IPS DF 6.9 (cell line): Measurements from ENCODE around the gene WIPF2.

Experiments
- DNase-seq: peaks from one replicate; pipeline ENCODE4 v3.0.0-alpha.2; 2013; ENCODE audit warnings: low read depth, low spot score
- H3K27ac ChIP-seq: one replicate; pipeline ENCODE4 v1.5.1; 2013; ENCODE audit warnings: low read length, control low read depth
- H3K27me3 ChIP-seq: 2 replicates; pipeline ENCODE4 v1.6.1; 2013; ENCODE audit warnings: mild to moderate bottlenecking, low read length; ENCODE audit not compliant: control insufficient read depth, insufficient read depth
- H3K36me3 ChIP-seq: 2 replicates; pipeline ENCODE4 v1.6.1; 2013; ENCODE audit warnings: low read length; ENCODE audit not compliant: control insufficient read depth, insufficient read depth
- H3K4me1 ChIP-seq: 2 replicates; pipeline ENCODE4 v1.6.1; 2013; ENCODE audit warnings: low read length; ENCODE audit not compliant: control insufficient read depth, insufficient read depth
- H3K4me3 ChIP-seq: 2 replicates; pipeline ENCODE4 v1.5.1; 2013; ENCODE audit warnings: mild to moderate bottlenecking, low read length
- H3K9me3 ChIP-seq: 2 replicates; pipeline ENCODE4 v1.6.1; 2013; ENCODE audit warnings: low read length, inconsistent platforms; ENCODE audit not compliant: control insufficient read depth, insufficient read depth
- WGBS: extraction: QIAGEN DNeasy Blood & Tissue Kit; methylation state at CpG from one replicate; pipeline ENCODE4 v1.1.7; 2013; ENCODE audit warnings: mixed read lengths, missing lambda C conversion rate; ENCODE audit not compliant: insufficient read length, insufficient coverage; 5-methylcytosine and 5-hydroxymethylcytosine counted together

Gene WIPF2

GRCh38 chr17:40278414-40278813 lies 59.3 kb downstream of the WIPF2 start:
- Histone ChIP-seq H3K27me3 (no peaks in the 10 kb centered on the region), H3K4me3 (no peak overlapping the region), H3K9me3 (no peaks in the 10 kb centered on the region), H3K27ac (no peak overlapping the region), H3K36me3 (peaks cover 24% of the 10 kb centered on the region), H3K4me1 (peaks cover 4% of the 10 kb centered on the region; the same call in 1 of the 2 replicates)
- WGBS = no CpG with 5 or more reads among the region's 1 CpG
- DNase-seq = no peak

GRCh38 chr17:40279402-40279801 lies 60.3 kb downstream of the WIPF2 start:
- DNase-seq = no peak
- no peaks in the 10 kb centered on the region for H3K9me3 ChIP-seq
- H3K36me3 ChIP-seq = peaks cover 24% of the 10 kb centered on the region
- WGBS = no CpG with 5 or more reads among the region's 4 CpGs
- H3K27ac ChIP-seq = no peak overlapping the region
- H3K27me3 ChIP-seq = no peaks in the 10 kb centered on the region
- peaks cover 4% of the 10 kb centered on the region; the same call in 1 of the 2 replicates for H3K4me1 ChIP-seq
- H3K4me3 ChIP-seq = no peak overlapping the region

- no peaks in the 10 kb centered on the region for H3K27me3 ChIP-seq
- no peaks in the 10 kb centered on the region for H3K9me3 ChIP-seq
- no peak overlapping the region for H3K4me3 ChIP-seq
- H3K36me3 ChIP-seq = peaks cover 17% of the 10 kb centered on the region; the same call in 1 of the 2 replicates
- H3K4me1 ChIP-seq = peaks cover 4% of the 10 kb centered on the region; the same call in 1 of the 2 replicates
- DNase-seq = peak; percentile 50
- H3K27ac ChIP-seq = no peak overlapping the region
- whole genome bisulfite sequencing = no CpG with 5 or more reads among the region's 2 CpGs
Observed at GRCh38 chr17:40281663-40282062, 62.6 kb downstream of the WIPF2 start.

GRCh38 chr17:40283662-40284061 lies 64.6 kb downstream of the WIPF2 start:
- WGBS = no CpG with 5 or more reads among the region's 2 CpGs
- Histone ChIP-seq H3K4me1 (peaks cover 6% of the 10 kb centered on the region; the same call in 1 of the 2 replicates), H3K27me3 (no peaks in the 10 kb centered on the region), H3K36me3 (peaks cover 7% of the 10 kb centered on the region; the same call in 1 of the 2 replicates), H3K4me3 (no peak overlapping the region), H3K27ac (no peak overlapping the region), H3K9me3 (no peaks in the 10 kb centered on the region)
- DNase-seq = no peak

- Histone ChIP-seq H3K4me3 (no peak overlapping the region), H3K27ac (no peak overlapping the region)
- DNase-seq = no peak
Observed at GRCh38 chr17:40284085-40284713, 65.1 kb downstream of the WIPF2 start.

GRCh38 chr17:40286473-40286872 lies 67.4 kb downstream of the WIPF2 start:
- Histone ChIP-seq H3K36me3 (peaks cover 13% of the 10 kb centered on the region; the same call in 1 of the 2 replicates), H3K27ac (no peak overlapping the region), H3K4me1 (peaks cover 4% of the 10 kb centered on the region; the same call in 1 of the 2 replicates), H3K4me3 (no peak overlapping the region), H3K27me3 (no peaks in the 10 kb centered on the region), H3K9me3 (no peaks in the 10 kb centered on the region)
- no CpG with 5 or more reads among the region's 2 CpGs for WGBS
- no peak for DNase-seq

More at GRCh38 chr17:40284085-40284713, 65.1 kb downstream of the WIPF2 start:
- no CpG with 5 or more reads among the region's 2 CpGs for WGBS
- H3K36me3 ChIP-seq = peaks cover 2% of the 10 kb centered on the region; the same call in 1 of the 2 replicates
- H3K27me3 ChIP-seq = no peaks in the 10 kb centered on the region
- no peaks in the 10 kb centered on the region for H3K9me3 ChIP-seq
- H3K4me1 ChIP-seq = peaks cover 6% of the 10 kb centered on the region; the same call in 1 of the 2 replicates

GRCh38 chr17:40287159-40287493 lies 68.0 kb downstream of the WIPF2 start:
- no peak overlapping the region for H3K4me3 ChIP-seq
- H3K27ac ChIP-seq = no peak overlapping the region
- peaks cover 3% of the 10 kb centered on the region; the same call in 1 of the 2 replicates for H3K4me1 ChIP-seq

GRCh38 chr17:40287494-40288369 lies 68.6 kb downstream of the WIPF2 start, which contains the start of gene CDC6:
TSS of gene CDC6 (plus strand) at chr17:40287879. CDS start at chr17:40289421, 1,542 bp downstream.
- Histone ChIP-seq H3K4me1 (peaks cover 2% of the 10 kb centered on the region; the same call in 1 of the 2 replicates), H3K36me3 (peaks cover 18% of the 10 kb centered on the region; the same call in 1 of the 2 replicates), H3K27me3 (no peaks in the 10 kb centered on the region), H3K27ac (no peak within 1 kb of the TSS), H3K4me3 (peak within 1 kb of the TSS; percentile 87), H3K9me3 (no peaks in the 10 kb centered on the region)
- DNase-seq = peak; percentile 99
- WGBS = no CpG with 5 or more reads among the region's 47 CpGs

More at GRCh38 chr17:40287159-40287493, 68.0 kb downstream of the WIPF2 start:
- WGBS = no CpG with 5 or more reads among the region's 4 CpGs
- H3K36me3 ChIP-seq = peaks cover 17% of the 10 kb centered on the region; the same call in 1 of the 2 replicates
- H3K9me3 ChIP-seq = no peaks in the 10 kb centered on the region
- H3K27me3 ChIP-seq = no peaks in the 10 kb centered on the region
- DNase-seq = no peak

- Histone ChIP-seq H3K27me3 (no peaks in the 10 kb centered on the region), H3K27ac (no peak overlapping the region), H3K9me3 (no peaks in the 10 kb centered on the region), H3K4me1 (peaks cover 2% of the 10 kb centered on the region; the same call in 1 of the 2 replicates), H3K36me3 (peaks cover 24% of the 10 kb centered on the region; the same call in 1 of the 2 replicates), H3K4me3 (no peak overlapping the region)
- DNase-seq = no peak
- WGBS = no CpG with 5 or more reads among the region's 4 CpGs
Observed at GRCh38 chr17:40290629-40291280, 71.7 kb downstream of the WIPF2 start.

GRCh38 chr17:40291281-40291664 lies 72.2 kb downstream of the WIPF2 start:
- no CpG with 5 or more reads among the region's 2 CpGs for WGBS
- Histone ChIP-seq H3K36me3 (peaks cover 26% of the 10 kb centered on the region; the same call in 1 of the 2 replicates), H3K27me3 (no peaks in the 10 kb centered on the region), H3K4me3 (no peak overlapping the region), H3K27ac (no peak overlapping the region), H3K9me3 (no peaks in the 10 kb centered on the region), H3K4me1 (peaks cover 2% of the 10 kb centered on the region; the same call in 1 of the 2 replicates)
- no peak for DNase-seq
